GM18907 (cell line): ENCODE results near the gene TMTC2.
"Not testable (repeated sequence)": the region's sequence is repeated elsewhere in the genome, so short reads cannot be mapped to it uniquely, and the experiment has no call there.

Source experiments
- ATAC-seq: cut with Tn5 transposase; IDR thresholded peaks from one replicate; pipeline ENCODE4 v1.9.1; 2021; ENCODE audit warnings: mild to moderate bottlenecking, moderate library complexity; ENCODE audit not compliant: unreplicated experiment

The TMTC2 gene

DNA sequence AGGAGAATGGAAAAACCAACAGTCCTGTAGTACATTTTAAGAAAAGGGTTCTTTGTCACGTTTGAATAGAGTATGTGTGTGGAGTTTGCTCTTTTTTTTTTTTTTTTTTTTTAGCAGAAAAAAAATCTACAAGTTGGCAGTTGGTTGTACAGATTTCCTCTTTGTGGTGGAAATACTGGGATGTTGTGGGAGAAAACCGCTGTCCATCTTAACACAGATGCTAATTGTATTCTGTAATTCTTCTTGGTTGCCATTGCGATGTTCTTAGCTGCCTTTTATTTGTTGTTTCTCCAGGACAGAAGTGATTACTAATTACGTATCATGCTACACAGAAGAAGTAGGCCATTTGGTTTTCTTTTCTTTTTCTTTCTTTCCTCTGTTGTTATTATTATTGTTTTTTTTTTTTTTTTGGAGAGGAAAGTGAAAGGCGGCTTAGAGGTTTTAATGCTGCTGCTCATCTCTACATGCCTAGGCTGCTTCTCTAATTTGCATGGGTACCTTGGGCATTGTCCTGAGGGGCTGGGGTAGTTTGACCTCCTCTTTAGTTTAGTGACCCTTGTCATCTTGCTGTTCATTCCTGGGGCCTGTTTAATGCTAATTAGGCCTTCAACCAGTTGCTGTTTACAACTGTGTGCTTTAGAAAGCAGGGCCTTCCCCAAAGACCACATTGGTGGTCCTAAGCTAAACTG lies 94.7 kb downstream of the TMTC2 start:
- ATAC-seq, result no peak

DNA sequence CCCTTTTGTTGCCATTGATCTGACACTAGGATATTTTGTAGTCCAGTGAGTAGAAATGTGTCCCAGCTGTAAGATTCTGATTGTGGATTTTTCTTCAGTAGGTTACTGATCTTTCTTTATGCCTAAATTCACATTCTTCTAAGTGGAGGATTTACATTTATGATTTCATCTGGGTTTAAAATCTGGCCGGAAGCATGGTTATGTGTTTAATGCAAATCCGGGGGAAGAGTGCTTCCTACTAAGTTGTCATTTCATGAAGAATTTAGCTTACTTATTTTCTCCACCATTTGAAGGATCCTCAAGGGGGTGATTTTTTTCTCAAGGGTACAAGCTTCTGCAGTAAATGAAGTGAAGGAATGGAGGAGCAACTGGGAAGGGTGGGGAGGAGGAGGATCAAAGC lies 96.7 kb downstream of the TMTC2 start:
- no peak for ATAC-seq

DNA sequence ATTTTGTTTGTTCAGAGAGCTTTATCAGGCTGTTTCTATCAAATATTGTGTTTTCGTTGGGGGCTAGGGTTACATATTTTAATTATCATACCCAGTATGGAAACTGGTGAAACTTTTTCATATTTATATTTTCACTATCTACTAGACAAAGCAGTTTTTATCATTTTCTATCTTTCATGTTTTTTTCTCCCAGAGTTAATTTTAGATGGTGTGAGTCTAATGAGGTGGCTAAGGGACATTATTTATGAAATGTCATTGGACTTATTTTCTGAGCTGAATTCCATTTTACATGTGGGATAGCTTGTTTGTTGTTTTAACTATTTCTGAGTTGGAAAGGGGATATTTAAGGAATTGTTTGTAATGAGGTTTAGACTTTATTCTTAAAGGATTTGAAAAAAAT lies 100.3 kb downstream of the TMTC2 start:
- no peak for ATAC-seq

DNA sequence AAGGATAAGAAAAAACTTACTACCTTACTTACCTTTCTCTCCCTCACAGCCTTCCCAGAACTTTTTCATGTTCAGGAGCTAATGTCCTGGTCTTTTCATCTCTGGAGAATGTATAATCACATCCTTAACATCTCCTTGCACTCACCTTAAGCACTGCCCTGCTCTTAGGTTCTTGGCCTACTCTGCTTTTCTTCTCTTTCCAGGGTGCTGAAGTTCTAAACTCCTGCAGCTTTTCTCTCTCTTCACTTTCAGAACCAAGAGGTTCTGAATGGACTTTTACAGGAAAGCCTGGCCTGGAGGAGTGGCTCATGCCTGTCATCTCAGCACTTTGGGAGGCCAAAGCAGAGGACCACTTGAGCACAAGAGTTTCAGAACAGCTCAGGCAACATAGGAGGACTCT lies 101.9 kb downstream of the TMTC2 start:
- no peak for ATAC-seq

DNA sequence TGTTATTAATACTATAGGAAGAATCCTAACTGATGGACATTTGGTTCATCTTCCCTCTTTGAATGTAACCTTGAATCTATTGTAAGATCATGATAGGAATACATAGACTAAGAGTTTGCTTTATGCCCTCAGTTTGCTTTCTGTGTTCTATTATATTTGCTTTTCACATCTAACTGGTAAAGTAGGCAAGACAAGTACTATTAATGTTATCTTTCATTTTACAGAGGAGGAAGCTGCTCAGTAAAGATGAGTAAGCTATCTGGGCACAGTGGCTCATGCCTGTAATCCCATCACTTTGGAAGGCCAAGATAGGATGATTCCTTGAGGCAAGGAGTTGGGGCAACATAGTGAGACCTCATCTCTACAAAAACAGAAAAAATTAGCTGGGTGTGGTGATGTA lies 103.0 kb downstream of the TMTC2 start:
- ATAC-seq, result no peak

DNA sequence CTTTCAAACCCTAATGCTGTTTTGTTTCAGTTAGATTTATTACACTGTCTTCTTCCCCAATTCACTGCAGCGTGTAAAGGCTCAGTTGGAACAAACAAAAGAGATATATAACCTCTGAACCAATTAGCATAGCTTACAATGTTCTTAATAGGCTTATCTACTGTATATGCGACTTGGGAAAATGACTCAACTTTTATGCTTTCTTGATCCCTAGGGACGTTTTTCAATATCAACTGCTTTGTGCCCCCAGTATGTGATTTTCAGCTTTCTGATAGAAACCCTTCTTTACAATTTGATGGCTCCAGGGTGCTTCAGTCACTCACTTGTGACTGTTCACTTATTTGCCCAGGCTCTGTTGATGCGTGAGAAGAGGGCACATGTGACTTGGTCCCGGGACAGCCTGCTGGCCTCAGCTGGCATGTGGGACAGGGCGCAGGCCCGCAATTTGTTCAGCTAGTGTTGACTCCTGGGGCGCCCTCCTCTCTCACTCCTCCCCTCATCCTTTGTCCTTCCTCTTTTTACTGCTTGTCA lies 107.1 kb downstream of the TMTC2 start:
- no peak for ATAC-seq

DNA sequence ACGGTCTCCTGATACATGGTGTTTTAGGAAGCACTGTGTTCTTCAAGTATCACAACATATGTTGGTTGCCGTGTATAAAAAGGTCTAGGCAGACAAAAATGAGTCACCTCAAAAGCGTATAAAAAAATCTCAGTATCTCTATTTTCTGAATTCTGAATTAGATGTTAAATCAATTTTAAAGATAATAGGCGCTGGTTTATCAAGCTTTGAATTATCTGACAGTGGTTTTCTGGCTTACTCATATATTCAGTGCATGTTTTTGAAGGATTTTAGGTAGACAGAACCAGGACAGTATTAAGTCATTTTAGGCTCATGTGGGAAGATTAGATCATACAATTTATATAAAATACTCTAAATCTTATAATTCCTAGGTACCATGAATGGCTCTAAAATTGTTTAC lies 110.8 kb downstream of the TMTC2 start:
- no peak for ATAC-seq

DNA sequence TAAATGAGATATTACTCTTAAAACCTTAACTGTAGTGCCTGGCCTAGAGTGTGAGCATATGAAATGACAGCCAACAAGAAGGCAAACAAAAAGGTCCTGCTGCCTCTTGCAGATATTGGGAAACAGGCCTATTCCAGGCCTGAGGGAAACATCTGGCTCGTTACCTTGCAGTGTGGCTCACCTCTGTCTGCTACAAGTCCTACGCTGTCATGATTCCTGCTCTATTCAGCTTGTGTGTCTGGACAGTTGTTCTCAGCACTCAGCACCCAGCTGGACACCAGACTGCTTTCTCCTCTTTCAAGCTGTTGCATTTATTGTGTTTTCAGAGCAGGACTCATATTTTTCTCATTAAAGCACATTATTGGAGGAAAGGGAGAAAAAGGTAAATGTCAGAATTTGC lies 113.5 kb downstream of the TMTC2 start:
- no peak for ATAC-seq

DNA sequence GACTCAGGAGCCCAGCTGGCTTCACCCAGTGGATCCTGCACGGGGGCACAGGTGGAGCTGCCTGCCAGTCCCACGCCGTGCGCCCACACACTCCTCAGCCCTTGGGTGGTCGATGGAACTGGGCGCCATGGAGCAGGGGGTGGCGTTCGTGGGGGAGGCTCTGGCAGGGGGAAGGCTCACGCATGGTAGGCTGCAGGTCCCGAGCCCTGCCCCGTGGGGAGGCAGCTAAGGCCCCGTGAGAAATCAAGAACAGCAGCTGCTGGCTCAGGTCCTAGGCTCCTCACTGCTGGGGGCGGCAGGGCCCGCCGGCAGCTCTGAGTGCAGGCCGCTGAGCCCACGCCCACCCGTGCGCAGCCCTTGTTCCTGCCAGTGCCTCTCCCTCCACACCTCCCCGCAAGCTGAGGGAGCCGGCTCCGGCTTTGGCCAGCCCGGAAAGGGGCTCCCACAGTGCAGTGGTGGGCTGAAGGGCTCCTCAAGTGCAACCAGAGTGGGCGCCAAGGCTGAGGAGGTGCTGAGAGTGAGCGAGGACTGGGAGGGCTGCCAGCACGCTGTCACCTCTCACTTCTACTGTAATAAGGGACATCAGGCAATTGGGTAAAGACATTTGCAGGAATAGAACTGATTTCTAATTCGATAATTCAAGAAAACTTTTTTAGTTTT lies 115.4 kb downstream of the TMTC2 start:
- no peak for ATAC-seq

DNA sequence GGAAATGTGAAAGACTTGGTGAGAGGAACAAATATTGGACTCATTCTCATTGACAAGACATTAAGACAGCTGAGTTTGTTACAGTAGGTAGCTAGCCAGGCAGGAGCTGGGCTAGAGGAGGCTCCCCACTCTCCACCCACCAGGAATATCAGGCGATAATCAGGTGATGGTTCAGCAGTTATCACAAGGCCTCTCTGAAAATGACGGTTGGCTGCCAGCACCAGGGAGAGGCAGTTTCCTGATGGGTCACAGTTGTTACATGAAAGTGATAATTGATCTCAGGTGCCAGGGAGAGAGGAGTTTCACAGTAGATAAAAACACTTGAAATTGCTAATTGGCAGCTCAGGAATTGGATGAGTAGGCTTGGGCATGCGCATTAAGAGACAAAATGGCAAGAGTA lies 116.5 kb downstream of the TMTC2 start:
- ATAC-seq, result no peak

DNA sequence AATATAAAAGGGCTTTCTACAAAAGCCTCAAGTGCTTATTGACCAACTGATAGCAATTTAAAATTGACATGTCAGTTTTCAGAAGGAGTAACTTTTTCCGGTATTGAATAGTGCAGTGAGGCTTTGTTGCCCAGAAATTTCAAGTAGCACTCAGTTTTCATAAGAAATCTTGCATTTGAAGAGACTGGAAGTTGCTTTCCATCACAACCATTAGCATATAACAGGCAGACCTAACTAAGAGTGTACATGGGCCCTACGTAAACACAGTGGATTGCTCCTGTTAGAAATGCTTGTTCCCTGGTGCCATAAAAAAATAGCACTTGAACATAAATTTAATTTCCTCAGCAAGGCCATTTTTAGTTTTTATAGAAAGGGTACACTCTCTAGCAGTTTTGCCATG lies 117.9 kb downstream of the TMTC2 start:
- ATAC-seq, result no peak

DNA sequence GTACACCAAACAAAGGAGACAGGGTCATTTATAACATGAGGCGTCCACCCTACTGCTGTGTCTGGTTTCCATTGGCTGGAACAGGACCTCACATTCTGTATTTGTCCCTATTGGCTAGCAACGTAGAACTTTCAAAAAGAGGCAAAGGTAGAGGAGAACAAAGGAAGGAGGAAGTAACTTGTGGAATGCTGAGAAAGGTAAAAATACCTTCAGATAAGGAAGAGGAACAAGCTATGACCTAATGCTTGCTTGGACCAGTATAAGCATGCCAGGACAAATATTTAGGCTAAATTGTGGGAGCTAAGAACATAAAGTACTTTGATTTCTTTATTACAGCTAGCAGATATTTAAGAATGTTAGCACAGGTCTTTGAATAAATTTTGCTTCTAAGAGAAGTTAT lies 118.3 kb downstream of the TMTC2 start:
- not testable (repeated sequence) for ATAC-seq

DNA sequence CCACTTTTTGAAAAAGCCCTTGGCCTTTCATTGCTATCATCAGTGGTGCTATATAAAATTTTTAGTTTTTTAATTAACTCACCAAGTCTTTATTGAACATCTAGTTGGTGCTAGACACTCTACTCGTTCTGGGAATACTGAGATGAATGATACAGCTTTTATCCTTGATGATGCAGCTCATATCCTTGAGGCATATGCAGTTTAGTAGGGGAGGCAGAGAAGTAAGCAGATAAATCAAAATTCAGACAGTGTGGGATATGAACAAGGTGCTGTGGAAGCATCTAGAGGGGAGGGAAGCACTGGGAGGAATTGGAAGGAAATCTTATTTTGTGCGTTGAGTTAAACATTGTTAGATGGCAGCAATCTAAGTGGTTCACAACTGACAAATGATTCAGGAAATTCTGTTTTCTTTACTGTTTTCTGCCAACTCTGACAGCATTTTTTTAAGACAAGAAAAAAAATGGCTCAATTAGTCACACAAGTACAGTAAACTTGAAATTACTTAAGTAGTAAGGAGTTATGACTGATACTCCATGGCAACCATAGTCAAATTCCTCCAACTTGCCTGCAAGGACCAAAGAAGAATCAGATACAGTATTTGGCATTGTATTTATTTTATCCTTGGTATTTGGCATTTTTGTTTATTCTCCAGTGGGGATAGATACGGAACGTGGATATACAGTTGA lies 119.2 kb downstream of the TMTC2 start:
- ATAC-seq, result no peak

DNA sequence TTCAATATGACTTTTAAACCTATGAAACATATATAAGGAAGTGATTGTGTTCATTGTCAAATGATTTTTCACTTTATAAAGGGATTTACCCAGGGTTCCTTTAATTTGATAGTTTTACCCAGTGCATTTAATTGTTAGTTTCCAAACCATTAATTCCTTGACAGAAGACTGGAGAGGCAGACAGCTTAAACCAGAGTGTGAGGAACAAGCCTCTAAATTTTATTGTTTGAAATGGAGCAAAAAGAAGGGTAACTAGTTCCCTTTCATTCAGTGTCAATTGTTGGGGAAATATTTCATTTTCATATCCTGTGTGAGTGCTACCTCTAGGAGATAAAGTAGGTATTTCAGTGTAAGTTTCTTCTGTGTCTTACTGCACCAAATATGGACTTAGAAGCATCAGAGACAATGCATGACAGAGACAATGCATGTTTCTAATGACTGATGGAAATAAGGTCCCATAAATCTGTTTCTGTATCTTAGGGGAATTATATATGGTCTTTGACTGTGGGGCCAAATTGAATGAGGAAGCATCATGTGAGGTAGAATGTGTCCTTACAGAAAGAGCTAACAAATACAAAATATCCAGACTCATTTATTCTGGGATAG lies 120.5 kb downstream of the TMTC2 start:
- no peak for ATAC-seq

DNA sequence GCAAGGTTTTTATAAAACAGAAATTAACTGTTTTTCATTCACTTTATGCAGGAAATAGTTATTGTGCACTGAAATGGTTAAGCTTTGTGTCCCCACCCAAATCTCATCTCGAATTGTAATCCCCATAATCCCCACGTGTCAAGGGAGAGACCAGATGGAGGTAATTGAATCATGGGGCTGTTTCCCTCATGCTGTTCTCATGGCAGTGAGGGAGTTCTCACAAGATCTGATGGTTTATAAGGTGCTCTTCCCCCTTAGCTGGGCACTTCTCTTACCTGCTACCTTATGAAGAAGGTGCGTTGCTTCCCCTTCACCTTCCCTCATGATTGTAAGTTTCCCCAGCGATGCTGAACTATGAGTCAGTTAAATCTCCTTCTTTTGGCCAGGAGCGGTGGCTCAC lies 123.9 kb downstream of the TMTC2 start:
- no peak for ATAC-seq

DNA sequence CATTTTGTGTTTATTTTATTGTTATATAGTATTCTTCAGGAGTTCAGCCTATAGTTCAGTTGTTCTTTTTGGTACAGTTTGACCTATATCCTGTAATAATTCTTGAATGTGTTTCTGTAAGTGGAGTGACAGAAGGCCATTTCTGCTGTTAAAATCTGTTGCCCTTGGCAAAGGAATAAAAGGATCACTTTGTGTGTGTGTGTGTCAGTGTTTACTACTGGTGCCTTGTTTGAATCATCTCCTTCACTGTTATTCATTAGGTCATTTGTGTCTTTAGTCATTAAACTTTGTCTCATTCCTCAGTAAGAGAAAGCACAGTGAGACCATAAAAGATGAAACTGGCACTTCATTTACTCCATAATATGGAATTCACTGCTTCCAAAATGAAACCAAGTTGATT lies 130.7 kb downstream of the TMTC2 start:
- no peak for ATAC-seq

DNA sequence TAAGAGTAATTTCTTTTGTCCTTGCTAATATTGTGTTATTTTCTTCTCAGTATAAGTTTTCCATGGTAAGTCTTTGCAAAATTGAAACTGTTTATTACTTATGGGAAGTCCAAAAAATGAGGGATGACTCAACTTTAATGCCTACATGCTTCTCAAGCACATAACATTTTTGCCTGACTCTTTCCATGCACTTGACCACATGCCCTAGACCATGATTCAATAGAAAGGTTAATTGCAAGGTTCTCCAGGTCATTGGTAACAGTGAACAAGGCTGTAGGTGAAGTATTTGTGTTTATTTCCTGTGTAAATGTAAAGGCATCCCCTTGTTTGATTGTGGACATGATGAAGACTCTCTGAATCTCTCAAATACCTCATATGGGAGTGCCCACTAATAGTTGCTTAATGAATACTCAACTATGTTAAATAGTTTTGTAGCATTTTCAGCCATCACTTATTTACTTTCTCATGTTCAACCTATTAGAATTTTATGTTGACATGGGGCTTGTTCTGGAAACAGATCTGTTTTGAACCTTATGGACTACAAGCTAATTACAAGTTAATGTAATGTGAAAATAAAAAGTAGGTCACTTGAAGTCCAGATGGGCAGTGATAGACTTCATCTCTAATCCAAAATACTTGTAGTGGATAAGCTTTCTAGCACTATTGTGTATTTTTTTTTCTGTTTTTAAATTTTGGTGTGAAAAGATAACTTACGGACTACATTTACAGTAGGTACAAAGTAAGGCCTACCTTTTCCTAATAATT lies 131.7 kb downstream of the TMTC2 start:
- ATAC-seq, result no peak

DNA sequence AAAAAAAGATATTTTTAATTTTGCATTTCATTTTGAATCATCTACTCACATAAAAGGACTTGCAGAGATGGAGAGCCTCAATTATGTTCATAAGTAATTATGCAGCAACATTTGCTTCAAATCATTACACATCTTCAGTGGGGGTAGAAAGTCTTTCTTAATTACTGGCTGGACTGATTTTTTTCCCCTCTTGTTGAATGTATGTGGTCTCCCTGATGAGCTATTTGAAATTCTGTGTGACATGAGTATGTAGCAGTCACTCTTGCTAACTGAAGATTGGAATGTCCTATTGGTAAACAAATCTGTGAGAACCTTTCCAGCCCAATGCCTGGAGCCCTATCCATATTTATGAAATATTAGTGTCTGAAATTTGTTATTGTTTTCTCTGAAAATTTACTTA lies 139.8 kb downstream of the TMTC2 start:
- ATAC-seq, result no peak

DNA sequence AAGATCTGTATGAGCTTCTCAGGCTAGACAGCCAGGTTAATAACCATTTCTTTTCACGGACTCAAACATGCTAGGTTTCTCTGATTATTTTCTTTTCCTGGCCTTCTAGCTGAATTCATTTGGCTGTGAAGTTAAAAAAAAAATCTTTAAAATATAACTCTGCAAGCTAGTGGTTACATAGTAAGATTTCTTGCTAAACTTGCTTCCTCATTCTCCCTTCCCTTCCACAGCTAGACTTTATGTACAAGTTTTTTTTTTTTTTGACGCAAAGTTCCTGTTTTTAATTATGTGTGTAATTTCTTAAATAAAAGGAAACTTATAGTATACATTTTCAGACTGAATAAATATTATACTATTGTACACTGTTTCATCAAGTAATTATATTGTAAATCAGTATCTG lies 145.4 kb downstream of the TMTC2 start:
- ATAC-seq, result no peak

DNA sequence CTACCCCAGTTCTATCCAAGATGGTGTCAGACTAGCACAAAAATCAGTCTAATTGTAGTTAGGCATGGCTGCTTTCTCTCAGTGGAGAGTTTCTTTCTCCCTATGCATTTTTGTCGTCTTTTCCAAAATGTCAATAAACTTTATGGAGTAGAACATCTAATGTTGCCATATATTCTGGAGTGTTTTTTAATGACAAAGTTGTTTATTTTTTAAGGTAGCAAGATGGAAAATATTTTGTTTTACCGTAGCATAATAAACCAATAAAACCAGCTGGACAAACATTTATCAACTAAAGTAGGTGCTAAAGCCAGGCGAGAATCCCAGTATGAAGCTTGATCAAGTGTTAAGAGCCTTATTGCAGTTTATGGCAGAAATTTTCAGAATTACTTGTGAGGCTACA lies 146.3 kb downstream of the TMTC2 start:
- ATAC-seq, result no peak

DNA sequence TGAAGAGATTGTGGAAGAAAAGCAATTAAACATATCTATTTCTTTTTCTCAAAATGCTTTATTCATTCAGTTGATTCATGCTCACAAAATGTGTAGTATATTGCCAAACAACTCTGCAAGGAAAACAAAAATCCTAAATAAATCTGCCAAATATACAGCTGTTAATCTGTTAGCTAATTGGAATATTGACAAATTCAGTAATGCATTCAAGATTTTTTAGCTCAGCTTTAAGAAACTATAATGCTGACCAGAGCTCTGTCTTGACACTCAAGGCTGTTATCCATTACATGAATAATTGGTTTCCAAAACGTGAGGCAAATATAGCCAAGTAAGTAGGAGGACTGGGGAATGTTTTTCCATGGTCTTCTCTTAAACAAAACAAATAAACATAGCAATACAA lies 146.8 kb downstream of the TMTC2 start:
- ATAC-seq, result no peak
